ENCODE results near the gene PTGIR.

PTGIR gene

GRCh38 chr19:46599716-46600373, 25.0 kb downstream of the PTGIR start:
- TF ChIP-seq FOXP2 (optimal IDR thresholded peaks at IDR 0.05; ENCODE audit: borderline replicate concordance, extremely low read depth, extremely low read length, insufficient read depth) (no peak), REST (IDR thresholded peaks at IDR 0.05; ENCODE audit: insufficient read depth in 1 of 2, low read depth in 2 of 2, low read length in 2 of 2) (no peak), TAF1 (IDR thresholded peaks at IDR 0.05; ENCODE audit: borderline replicate concordance, insufficient read depth, low read length) (no peak), SIN3A (IDR thresholded peaks at IDR 0.05; ENCODE audit: borderline replicate concordance, insufficient read depth, low read length) (no peak), POLR2AphosphoS5 (IDR thresholded peaks at IDR 0.05; ENCODE audit: low read depth, low read length) (no peak)

GRCh38 chr19:46598372-46598917, 26.4 kb downstream of the PTGIR start:
- TF ChIP-seq REST (IDR thresholded peaks at IDR 0.05; ENCODE audit: insufficient read depth in 1 of 2, low read depth in 2 of 2, low read length in 2 of 2): no peak
- no peak for TF ChIP-seq FOXP2 (optimal IDR thresholded peaks at IDR 0.05; ENCODE audit: borderline replicate concordance, extremely low read depth, extremely low read length, insufficient read depth)
- TF ChIP-seq TAF1 (IDR thresholded peaks at IDR 0.05; ENCODE audit: borderline replicate concordance, insufficient read depth, low read length): no peak
- TF ChIP-seq POLR2AphosphoS5 (IDR thresholded peaks at IDR 0.05; ENCODE audit: low read depth, low read length): no peak
- TF ChIP-seq SIN3A (IDR thresholded peaks at IDR 0.05; ENCODE audit: borderline replicate concordance, insufficient read depth, low read length): no peak

GRCh38 chr19:46596008-46596407, 28.9 kb downstream of the PTGIR start:
- TF ChIP-seq TAF1 (IDR thresholded peaks at IDR 0.05; ENCODE audit: borderline replicate concordance, insufficient read depth, low read length) (no peak), POLR2AphosphoS5 (IDR thresholded peaks at IDR 0.05; ENCODE audit: low read depth, low read length) (no peak), REST (IDR thresholded peaks at IDR 0.05; ENCODE audit: insufficient read depth in 1 of 2, low read depth in 2 of 2, low read length in 2 of 2) (no peak), FOXP2 (optimal IDR thresholded peaks at IDR 0.05; ENCODE audit: borderline replicate concordance, extremely low read depth, extremely low read length, insufficient read depth) (no peak), SIN3A (IDR thresholded peaks at IDR 0.05; ENCODE audit: borderline replicate concordance, insufficient read depth, low read length) (no peak)

DNA sequence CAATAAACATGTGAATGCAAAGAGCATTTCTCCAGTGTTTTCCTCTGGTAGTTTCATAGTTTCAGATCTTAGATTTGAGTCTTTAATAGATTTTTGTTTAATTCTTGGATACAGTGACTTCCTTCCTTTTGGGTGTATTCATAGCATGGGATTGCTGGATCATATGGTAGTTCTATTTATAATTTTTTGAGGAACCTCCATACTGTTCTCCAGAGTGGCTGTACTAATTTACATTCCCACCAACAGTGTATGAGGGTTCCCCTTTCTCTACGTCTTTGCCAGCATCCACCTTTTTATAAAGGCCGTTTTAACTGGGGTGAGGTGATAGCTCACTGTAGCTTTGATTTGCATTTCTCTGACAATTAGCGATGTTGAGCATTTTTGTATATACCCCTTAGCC, 33.0 kb downstream of the PTGIR start:
- TF ChIP-seq REST (IDR thresholded peaks at IDR 0.05; ENCODE audit: insufficient read depth in 1 of 2, low read depth in 2 of 2, low read length in 2 of 2): no peak
- no peak for TF ChIP-seq TAF1 (IDR thresholded peaks at IDR 0.05; ENCODE audit: borderline replicate concordance, insufficient read depth, low read length)
- TF ChIP-seq SIN3A (IDR thresholded peaks at IDR 0.05; ENCODE audit: borderline replicate concordance, insufficient read depth, low read length): no peak
- no peak for TF ChIP-seq POLR2AphosphoS5 (IDR thresholded peaks at IDR 0.05; ENCODE audit: low read depth, low read length)
- no peak for TF ChIP-seq FOXP2 (optimal IDR thresholded peaks at IDR 0.05; ENCODE audit: borderline replicate concordance, extremely low read depth, extremely low read length, insufficient read depth)
